Liver (tissue), 3 donors: ENCODE data around the gene C4B.
"Not testable (repeated sequence)": the region's sequence is repeated elsewhere in the genome, so short reads cannot be mapped to it uniquely, and the experiment has no call there.

Experiments used
- ATF3 ChIP-seq: IDR thresholded peaks from 2 replicates; pipeline ENCODE4 v1.6.1; 2016; ENCODE audit warnings: antibody characterized with exemption
- CTCF ChIP-seq: fragments of 150-350 bp; IDR thresholded peaks from 2 replicates; pipeline ENCODE4 v1.5.1; 2017; ENCODE audit warnings: improper control_type of control experiment, low read depth, low read length; ENCODE audit not compliant: missing input control
- EGR1 ChIP-seq, 2 donors: IDR thresholded peaks; 2 replicates each; pipeline ENCODE4 v1.6.1; 2016 to 2018; ENCODE audit warnings: antibody characterized with exemption in 2 of 2, low read depth in 2 of 2
- FOXA1 ChIP-seq: IDR thresholded peaks from 2 replicates; pipeline ENCODE4 v1.6.1; 2016; ENCODE audit warnings: antibody characterized with exemption
- JUND ChIP-seq, 2 donors: IDR thresholded peaks; 2 replicates each; pipeline ENCODE4 v1.6.1; 2016; ENCODE audit warnings: antibody characterized with exemption in 2 of 2
- TAF1 ChIP-seq: conservative IDR thresholded peaks from 2 replicates; pipeline ENCODE4 v1.6.1; 2016; ENCODE audit warnings: antibody characterized with exemption, mild to moderate bottlenecking
- YY1 ChIP-seq: IDR thresholded peaks from 2 replicates; pipeline ENCODE4 v1.6.1; 2016; ENCODE audit warnings: antibody characterized with exemption, mild to moderate bottlenecking
- TF ChIP-seq, protein P1 (sequence below): IDR thresholded peaks from 2 replicates; pipeline ENCODE4 v1.6.1; 2016; ENCODE audit warnings: antibody characterized with exemption
- donor health status: healthy.
- donor health status: healthy.

- not testable (repeated sequence) for TF ChIP-seq CTCF; JUND (IDR thresholded peaks at IDR 0.05); EGR1 (IDR thresholded peaks at IDR 0.05; ENCODE audit: low read depth in 2 of 2); FOXA1; YY1; TAF1; ATF3
- TF ChIP-seq, protein P1, sequence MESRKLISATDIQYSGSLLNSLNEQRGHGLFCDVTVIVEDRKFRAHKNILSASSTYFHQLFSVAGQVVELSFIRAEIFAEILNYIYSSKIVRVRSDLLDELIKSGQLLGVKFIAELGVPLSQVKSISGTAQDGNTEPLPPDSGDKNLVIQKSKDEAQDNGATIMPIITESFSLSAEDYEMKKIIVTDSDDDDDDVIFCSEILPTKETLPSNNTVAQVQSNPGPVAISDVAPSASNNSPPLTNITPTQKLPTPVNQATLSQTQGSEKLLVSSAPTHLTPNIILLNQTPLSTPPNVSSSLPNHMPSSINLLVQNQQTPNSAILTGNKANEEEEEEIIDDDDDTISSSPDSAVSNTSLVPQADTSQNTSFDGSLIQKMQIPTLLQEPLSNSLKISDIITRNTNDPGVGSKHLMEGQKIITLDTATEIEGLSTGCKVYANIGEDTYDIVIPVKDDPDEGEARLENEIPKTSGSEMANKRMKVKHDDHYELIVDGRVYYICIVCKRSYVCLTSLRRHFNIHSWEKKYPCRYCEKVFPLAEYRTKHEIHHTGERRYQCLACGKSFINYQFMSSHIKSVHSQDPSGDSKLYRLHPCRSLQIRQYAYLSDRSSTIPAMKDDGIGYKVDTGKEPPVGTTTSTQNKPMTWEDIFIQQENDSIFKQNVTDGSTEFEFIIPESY, result not testable (repeated sequence)
Measured at GRCh38 chr6:31980998-31981397, 33.6 kb upstream of the C4B start.
